Stimulated activated naive CD4-positive, alpha-beta T cell treated with Interleukin-2 at 50 U/mL for 16 hours (primary cell): ENCODE data around the gene L3HYPDH.

Experiments used
- DNase-seq: peaks from one replicate; lab custom pipeline; 2025; lab: John Stamatoyannopoulos, UW

The L3HYPDH gene

DNA sequence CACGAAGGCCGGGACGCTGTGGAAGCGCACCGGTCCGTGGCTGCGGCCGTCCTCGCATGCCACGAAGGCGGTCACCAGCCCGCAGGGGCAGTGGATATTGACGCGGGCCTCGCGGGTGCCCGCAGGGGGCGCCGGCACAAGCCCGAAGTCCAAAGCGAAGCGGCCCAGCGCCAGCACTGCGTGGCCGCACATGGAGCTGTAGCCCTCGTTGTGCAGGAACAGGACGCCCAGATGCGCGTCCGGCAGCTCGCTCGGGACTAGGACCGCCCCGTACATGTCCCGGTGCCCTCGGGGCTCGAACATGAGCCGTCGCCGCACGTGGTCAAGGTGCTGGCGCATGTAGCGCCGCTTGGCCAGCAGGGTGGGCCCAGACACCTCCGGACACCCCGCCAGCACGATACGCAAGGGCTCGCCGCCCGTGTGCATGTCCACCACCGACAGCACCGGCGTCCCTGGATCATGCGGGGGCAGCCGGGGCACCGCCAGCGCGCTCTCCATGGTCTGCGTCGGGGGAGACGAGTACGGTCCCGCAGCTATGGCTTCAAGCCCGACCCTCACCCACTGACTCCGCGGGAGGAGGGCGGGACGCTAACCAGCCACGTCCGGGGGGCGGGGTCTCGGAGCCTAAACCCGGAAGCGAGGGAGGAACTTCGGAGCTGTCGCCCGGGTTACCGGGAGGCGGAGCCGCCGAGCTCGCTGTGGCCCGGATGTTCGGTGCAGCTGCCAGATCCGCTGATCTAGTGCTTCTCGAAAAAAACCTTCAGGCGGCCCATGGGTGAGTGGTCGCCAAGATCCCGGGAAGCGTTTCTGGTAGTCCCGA lies at the start of gene L3HYPDH, which contains the start of gene JKAMP:
TSS of gene L3HYPDH (minus strand) at position 590 of the 820 bp plus-strand sequence. CDS start at position 498, 92 bp downstream.
TSS of gene JKAMP (plus strand) at position 699 of the 820 bp plus-strand sequence. CDS start at position 772, 73 bp downstream.
- peak; percentile 98 for DNase-seq

DNA sequence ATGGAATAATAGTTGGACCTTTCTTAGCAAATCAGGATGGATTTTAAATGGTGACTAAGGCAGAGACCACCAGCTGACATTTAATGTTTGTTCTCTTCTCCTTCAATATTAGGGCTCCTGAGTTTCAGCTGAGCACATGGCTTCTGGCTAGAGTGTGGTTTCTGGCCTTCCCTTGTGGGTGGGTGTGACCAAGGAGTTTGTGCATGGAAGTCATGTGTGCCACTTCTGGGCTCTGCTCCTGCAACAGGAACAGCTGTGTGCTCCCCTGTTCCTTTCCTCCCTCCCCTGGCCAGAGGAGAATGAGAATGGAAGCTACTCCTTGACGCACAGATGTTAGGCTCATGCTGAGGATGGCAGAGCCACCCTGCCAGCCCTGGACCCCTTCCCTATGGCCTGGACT lies 48.2 kb upstream of the L3HYPDH start:
- no peak for DNase-seq

DNA sequence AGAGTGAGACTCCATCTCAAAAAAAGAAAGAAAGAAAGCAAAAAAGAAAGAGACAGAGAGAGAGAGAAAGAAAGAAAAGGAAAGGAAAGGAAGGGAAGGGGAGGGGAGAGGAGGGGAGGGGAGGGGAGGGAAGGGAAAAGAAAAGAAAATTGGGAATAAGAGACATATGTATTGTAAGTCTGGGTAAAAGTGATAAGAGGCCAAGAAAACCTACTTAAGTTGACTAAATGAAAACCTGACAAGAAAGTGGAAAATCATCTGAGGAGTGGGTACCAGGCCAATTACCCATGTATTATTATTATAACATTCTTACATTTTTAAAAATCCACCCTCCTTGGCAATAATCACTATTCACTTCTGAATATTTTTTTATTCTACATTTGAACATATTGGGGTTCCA lies 46.1 kb upstream of the L3HYPDH start:
- DNase-seq = no peak

DNA sequence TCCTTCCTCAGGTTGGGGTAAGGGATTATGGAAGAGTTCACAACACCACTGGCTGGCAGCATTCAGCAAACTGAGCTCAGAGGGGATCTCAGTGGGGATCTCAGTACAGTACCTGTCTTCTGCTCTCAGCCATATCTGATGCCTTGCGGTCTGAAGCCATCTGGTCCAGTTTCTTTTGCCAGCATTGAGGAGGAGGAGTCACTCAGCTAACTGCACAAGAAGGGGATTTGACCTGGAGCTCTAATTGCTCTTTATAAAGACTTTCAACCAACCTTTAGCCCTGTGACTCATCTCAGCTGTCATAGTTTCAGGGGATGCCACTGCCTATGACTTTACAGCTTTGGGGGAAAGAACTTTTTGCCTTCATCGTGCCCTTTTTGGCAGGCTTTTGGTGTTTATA lies 45.0 kb upstream of the L3HYPDH start:
- DNase-seq = no peak

DNA sequence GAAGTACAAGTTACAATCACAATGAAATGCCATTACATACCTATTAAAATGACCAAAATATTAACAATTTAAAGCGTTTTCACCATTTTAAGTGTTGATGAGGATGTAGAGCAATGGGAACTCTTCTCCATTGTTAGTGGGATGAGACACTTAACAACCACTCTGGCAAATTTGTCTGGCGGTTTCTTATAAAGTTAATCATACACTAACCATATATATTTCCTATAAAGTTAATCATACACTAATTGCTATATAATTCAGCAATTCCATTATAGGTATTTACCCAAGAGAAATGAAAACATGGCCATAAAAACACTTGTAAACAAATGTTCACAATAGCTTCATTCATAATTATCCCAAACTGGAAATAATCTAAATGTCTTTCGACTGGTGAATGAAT lies 36.0 kb upstream of the L3HYPDH start:
- no peak for DNase-seq

DNA sequence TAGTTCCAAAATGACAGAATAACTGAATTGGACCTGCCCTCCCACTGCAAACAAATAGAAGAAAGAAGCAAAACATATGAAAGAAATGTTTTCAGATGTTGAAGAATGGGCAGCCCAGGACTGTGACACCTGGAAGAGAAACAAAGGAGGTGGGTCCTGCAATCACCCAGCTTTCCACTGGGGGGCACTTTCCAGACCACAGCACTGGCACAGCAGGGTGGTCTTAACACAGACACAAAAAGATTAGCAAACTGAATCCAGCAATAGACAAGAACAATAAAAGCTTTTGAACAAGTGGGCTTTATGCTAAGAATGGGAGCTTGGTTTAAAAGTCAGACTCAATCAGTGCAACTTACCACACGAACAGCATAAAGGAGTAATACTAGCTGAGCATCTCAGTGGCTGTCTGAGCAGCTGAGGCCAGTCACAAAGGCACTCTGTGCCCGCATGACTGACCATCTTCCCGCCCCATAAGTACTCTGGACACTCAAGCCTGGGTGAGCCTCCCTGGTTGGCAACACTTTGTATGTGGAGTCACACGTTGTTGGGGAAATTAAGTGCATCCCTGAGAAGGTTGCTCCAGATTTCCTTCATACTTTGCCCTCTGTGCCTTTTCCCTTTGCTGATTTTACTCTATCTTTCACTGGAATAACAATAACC lies 27.8 kb upstream of the L3HYPDH start:
- DNase-seq = no peak

DNA sequence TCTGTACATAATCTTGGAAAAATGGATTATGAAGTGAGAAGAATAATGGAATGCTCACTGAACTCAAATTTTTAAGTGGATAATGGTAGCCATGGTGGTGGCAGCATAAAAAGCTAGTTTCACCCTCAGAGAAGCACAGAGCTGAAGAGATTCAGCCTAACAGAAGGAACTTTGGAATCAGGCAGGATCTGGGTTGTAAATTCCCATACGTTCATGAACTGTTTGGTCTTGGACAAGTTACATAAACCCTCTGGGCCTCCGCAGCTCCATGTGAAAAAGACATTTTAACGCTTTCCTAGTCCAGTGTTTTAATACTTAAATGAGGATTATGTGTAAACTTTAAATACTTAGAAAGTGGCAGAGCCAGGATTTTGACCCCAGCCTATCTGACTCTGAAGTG lies 26.8 kb upstream of the L3HYPDH start:
- DNase-seq = no peak

DNA sequence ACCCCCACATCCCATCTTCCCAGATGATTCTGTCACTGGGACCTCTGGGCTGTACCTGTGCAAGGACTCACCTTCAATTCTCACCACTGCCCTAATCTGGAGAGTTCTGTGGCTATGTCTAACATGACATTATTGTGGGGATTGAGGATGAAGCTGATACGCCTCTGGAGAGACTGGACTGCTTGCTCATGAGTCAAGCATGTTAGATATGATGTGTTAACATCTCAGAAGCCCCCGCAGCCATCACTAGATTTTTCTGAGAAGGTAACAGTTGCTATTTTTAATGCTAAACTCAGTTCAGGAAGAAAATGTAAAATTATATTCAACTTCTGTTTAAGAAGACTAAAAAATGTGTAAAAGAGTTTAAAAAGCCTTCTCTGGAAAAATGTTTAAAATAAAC lies 25.8 kb upstream of the L3HYPDH start:
- DNase-seq = no peak

DNA sequence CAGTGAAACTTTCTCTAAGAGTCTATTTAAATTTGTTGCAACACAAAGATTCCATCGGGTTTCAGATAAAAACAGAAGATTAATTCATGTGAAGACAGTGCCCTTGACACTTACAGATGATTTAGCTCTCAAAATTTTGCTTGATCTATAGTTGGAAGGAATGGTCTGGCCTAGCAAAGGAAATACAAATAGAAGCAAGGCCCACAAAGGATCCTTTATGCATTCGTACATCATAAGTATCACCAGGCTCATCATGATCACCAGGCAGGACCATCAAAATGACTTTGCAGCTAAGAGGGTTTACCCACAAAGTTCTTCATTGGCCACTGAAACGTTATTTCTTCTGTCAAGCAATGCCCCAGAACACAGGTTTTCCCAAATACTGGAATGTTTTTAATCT lies 24.9 kb upstream of the L3HYPDH start:
- DNase-seq = no peak

DNA sequence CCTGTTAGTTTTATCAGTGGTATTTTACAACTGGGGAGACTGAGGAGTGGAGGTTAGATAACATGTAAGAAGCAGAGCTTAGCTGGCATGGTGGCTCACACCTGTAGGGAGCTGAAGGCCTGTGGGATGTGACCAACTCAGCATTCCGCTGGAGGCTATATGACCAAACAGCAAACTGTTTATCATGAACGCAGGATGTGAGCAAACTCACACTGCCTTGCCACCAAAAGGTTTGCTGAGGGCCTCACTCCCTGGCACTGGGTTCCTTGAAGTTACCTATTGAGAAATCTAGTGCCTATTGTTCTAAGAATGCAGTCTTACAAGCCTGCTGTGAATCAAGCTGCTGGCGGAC lies 23.5 kb upstream of the L3HYPDH start:
- DNase-seq = no peak

DNA sequence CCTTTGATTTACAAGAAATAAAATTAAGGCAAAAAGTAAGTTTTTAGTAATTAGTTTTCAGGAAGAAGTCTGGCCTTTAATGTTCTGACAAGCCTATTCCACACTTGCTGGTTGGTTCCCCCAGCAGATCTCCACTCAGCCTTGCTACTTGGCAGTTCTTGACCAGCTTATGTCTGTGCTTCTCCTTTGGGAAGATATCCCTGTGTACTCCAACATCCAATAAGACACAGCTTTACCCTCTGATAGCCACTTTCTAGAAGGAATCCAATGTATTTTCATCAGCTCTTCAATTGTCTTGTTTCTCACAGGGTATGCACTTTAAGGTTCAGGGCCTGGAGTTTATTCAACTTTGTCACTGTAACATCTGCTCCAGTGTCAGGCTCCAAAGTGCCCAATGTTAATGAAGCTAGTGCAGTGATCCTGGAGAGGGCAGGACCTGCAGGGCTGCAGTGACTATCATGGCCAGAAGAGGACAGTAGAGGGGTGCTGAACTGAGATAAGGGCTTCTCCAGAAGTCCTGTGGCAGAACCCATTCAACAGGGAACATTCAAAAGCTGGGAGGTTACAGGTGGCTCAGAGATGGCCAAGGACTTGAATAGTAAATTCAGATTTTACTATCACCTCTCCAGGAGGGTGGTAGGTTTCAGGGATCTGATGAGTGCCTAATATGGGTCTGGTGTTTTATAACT lies 23.0 kb upstream of the L3HYPDH start:
- peak; percentile 22 for DNase-seq

DNA sequence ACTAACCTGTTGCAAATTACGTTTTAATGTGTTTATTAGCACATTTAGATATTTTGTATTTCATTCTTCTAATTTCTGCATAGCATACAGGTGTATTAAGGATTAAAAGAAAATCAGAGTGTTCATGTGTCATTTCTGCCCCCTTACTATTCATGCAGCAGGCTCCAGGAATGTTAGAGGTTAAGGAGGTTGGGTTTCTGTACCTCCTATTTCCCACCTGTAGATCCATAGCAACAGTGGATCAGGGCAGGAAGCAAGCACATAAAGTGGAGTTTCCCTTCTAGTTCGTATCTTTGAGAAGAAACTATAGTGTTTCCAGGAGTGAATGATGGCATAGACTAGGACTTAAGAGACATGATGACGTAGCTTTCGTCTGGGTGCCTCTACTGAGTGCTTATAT lies 19.0 kb upstream of the L3HYPDH start:
- DNase-seq = no peak

DNA sequence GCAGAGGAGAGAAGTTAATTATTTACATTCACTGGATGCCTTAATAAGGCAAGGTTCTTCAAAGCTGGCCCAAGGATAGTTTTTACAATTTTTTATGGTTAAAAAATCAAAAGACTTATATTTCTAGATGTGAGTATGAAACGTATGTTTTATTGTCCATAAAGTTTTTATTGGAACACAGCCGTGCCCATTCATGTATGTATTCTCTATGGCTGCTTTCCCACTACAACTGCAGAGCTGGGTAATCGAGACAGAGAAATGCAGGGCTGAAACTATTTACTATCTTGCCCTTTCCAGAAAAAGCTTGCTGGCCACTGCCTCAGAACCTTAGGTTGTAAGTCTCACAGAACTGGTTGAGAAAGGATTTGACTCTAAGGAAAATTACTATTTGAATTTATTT lies 16.5 kb upstream of the L3HYPDH start:
- no peak for DNase-seq

DNA sequence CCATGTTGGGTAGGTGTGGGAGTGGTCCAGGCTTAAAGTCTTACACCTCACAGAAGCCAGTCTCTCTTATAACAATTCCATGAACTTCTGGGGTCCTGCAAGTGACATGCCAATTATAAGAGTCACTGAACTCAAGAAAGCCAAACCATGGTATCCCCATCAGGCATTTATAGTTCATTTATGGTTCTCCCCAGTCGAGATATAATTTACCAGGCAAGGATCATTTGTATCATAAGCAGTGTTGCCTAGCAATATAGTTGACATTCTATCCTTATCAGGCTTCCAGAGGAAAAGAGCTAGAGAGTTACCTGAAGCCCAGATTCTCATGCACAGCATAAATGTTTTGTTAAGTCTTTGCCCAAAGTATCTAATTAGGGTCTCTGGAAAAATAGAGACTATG lies 8.2 kb upstream of the L3HYPDH start:
- no peak for DNase-seq

DNA sequence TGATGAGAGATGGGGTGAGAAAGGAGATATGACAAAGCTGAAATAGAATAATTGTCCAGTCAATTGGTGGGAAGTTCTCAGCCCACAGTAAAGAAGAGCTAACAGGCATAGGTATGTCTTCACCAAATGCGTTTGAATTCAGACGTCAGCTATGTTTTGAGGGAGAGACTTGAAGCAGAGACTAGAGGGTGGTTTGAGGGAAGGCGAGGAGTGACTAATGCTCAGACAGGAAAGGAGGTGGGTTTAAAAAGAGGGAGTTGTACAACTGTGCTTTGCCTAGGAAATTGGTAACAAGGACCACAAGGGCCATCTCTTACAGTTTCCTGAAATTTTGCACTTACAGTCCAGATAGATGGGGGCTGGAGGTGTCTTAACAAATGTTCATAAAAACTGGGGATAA lies 6.5 kb upstream of the L3HYPDH start:
- no peak for DNase-seq

DNA sequence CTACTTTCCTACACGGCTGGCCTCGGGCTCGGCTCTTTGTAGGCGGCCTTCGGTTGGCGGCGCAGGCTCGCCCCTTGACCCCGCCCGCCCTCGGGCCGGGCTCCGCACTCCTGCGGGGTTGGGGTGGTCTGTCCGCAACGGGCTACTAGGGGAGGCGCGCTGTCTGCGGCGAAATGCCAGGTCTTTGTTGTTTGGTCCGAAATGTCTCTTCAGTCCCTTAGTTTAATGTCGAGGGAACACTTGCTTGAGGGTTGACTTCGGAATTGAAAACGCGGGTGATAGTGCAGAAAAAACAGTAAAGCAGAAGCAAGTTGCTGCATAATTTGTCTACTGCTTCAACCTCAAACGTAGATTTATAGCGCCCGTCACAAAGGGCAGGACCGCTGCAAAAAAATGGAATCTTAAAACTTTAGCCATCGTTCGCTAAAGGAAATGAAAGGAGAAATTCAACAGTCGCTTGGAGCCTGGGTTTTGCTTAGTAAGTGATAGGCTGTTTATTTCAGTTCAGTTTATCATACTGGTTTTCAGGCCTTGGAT lies 499 bp upstream of the L3HYPDH start:
- DNase-seq = no peak

DNA sequence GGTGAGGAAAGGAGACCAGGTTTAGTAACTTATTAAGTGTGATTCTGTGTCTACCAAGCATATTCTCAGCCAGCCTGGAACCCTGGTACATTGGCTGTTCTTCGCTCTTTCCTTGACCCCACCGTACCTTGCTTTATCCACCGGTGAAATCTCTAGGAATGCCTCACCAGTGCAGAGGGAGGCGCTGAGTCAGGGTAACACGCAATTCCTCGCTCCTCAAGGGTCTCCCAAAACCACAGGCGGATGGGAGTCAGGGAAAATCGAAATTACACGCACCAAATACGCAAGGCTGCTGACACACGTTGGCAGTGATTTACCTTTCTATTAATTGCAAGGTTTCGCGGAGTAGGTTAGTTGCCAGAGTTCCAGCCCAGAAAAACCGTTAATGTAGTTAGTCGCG lies 845 bp downstream of the L3HYPDH start:
- no peak for DNase-seq

DNA sequence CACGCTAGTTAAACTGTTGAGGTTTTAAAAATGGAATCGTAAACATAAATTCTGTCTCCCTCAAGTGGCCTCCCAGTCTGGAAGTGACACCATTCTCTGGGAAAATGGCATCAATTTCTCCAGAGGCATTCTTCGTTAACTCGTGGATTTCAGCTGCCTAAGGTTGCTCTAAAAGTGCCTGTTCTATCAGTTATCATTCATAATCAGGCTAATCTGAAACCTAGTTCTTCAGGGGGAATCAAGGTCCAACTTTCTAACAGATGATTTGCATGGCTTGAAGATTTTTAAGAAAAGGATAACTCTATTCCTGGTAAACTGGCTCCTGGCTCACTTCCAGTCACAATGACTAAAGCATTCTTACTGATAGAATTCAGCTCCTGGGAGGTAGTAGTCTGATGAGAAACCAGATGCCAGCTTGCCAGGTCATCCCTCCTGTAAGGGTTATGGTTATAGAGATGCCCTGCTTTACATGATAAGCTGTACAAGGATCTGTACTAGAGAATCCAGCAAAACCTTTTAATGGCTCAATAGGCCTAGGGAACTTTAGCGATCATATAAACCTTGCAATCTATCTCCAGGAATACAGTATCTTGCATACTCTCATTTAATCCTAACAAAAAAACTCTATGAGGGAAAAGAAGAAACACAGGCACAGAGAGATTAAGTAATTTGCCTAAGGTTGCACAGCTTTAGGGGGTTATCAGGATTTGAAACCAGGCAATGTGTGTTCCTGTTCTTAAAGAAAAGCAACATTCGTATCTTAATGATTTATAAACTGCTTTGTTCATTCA lies 1.5 kb downstream of the L3HYPDH start:
- no peak for DNase-seq

DNA sequence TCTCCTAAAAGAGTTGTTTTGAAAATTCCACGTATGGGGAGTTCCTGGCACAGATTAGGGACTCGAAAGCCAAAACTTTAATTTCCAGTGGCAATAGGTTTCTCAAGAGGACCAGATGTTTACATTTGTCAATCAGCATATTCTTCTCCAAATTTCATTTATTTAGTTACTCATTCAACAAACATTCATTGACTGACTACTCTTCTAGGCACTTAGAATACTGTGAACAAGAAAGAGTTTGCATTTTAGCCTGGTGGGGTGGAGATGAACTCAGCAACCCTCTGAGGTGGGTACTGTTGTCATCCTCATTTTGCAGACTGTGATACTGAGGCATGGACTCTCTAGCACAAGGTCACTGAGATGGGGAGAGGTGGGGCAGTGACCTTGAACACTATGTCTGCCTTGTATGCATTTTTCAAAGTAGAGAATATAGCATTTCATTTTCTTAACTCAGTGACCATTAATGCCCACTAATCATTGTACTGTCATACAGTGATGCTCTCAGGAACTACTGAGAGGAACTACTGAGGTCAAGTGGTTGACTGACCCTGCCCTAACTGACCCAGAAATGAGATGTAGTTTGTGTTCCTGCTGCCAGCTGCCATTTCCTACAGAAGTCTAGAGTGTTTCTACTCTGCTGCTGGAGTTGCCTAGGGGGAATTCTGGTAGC lies 2.2 kb downstream of the L3HYPDH start:
- no peak for DNase-seq

DNA sequence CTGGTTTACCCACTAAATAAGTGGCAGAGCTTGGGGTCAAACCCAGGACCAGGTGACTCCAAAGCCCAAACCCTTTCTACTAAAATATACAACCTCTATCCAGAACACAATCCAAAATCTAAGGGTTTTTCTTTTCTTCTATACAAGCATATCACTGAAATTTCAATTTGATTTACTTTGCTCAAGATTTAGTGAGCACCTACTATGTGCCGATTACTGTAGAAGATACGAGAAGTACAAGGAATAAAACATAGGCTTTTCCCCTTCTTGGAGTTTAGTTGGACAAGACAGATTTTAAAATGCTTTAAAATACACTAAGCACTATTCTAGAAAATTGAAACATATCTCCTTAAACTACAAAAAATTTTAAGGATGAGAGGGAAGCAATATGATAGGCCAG lies 2.8 kb downstream of the L3HYPDH start:
- DNase-seq = no peak

DNA sequence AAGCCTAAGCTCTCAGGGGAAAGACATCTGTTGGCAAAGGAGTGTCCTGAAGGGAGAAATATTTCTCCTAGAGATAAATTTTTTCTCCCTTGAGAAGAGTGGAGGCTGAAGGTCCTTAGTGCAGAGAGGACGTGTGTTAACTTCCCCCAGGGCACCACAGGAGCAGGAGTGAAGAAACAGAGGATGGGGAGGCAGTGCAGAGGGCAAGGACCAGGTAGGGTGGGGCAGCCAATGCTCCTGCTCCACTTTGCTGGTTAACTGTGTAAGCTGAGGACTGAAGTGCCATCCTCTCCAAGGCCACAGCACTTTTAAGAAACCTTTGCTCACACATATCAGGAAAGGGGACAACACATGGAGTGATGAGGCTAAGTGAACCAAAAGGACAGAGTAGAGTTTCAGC lies 4.0 kb downstream of the L3HYPDH start:
- DNase-seq = no peak
